GM19397 (cell line): ENCODE results near the gene PDE3A.

Experiments
- ATAC-seq: cut with Tn5 transposase; IDR thresholded peaks from one replicate; pipeline ENCODE4 v1.9.1; 2021; ENCODE audit warnings: mild to moderate bottlenecking, moderate library complexity; ENCODE audit not compliant: unreplicated experiment

The PDE3A gene

GRCh38 chr12:20490213-20490612, 121.9 kb downstream of the PDE3A start:
- ATAC-seq, result no peak

GRCh38 chr12:20491290-20491689, 123.0 kb downstream of the PDE3A start:
- ATAC-seq, result no peak

GRCh38 chr12:20492251-20492760, 124.0 kb downstream of the PDE3A start:
- no peak for ATAC-seq

GRCh38 chr12:20493934-20494333, 125.6 kb downstream of the PDE3A start:
- ATAC-seq, result no peak

GRCh38 chr12:20494851-20495250, 126.5 kb downstream of the PDE3A start:
- ATAC-seq, result no peak

GRCh38 chr12:20495997-20496396, 127.7 kb downstream of the PDE3A start:
- ATAC-seq, result no peak

GRCh38 chr12:20497707-20498106, 129.4 kb downstream of the PDE3A start:
- ATAC-seq, result no peak

GRCh38 chr12:20501958-20502357, 133.6 kb downstream of the PDE3A start:
- ATAC-seq, result no peak

- no peak for ATAC-seq
Measured at GRCh38 chr12:20503858-20504257, 135.5 kb downstream of the PDE3A start.

GRCh38 chr12:20505056-20505455, 136.7 kb downstream of the PDE3A start:
- no peak for ATAC-seq

- no peak for ATAC-seq
Measured at GRCh38 chr12:20507056-20507455, 138.7 kb downstream of the PDE3A start.

GRCh38 chr12:20507711-20508110, 139.4 kb downstream of the PDE3A start:
- ATAC-seq, result no peak

GRCh38 chr12:20508359-20508758, 140.0 kb downstream of the PDE3A start:
- no peak for ATAC-seq

GRCh38 chr12:20508962-20509361, 140.6 kb downstream of the PDE3A start:
- ATAC-seq, result no peak

- ATAC-seq, result no peak
Measured at GRCh38 chr12:20510811-20511210, 142.5 kb downstream of the PDE3A start.

GRCh38 chr12:20513189-20513588, 144.9 kb downstream of the PDE3A start:
- ATAC-seq, result no peak

- ATAC-seq, result no peak
Measured at GRCh38 chr12:20514598-20514997, 146.3 kb downstream of the PDE3A start.

GRCh38 chr12:20520532-20520931, 152.2 kb downstream of the PDE3A start:
- ATAC-seq, result no peak

GRCh38 chr12:20523658-20524057, 155.3 kb downstream of the PDE3A start:
- no peak for ATAC-seq

- no peak for ATAC-seq
Measured at GRCh38 chr12:20524113-20524512, 155.8 kb downstream of the PDE3A start.

- no peak for ATAC-seq
Measured at GRCh38 chr12:20525064-20525610, 156.8 kb downstream of the PDE3A start.

- ATAC-seq, result no peak
Measured at GRCh38 chr12:20527417-20528163, 159.3 kb downstream of the PDE3A start.

- ATAC-seq, result no peak
Measured at GRCh38 chr12:20528208-20528607, 159.9 kb downstream of the PDE3A start.
